Kidney tubule cell (primary cell): ENCODE measurements around the gene HCRTR2.
"Not testable (repeated sequence)": the region's sequence is repeated elsewhere in the genome, so short reads cannot be mapped to it uniquely, and the experiment has no call there.

Source experiments
- DNase-seq: peaks from one replicate; pipeline ENCODE4 v3.0.0-alpha.2; 2018; ENCODE audit warnings: low spot score

The HCRTR2 gene

DNA sequence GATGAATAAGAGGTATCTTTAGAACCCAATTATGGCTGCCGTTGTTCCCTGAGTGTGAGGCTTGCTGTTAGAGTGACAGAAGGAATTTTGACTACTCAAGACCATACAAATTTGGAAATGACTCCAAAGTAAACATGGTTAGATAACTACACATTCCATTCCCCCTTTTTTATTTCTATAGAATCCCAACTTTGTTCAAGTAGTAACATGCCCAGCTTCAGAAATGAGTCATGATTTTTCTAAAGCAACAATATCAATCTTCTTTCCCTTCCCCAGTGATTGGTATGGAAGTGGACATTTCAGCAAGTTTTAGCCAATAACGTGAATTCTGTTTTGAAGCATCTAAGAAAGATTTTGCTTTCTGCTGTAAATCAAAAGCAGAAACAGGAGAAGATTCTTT is 37.8 kb downstream of the HCRTR2 start:
- DNase-seq: no peak

GRCh38 chr6:55220961-55221360 is 46.6 kb downstream of the HCRTR2 start:
- no peak for DNase-seq

DNA sequence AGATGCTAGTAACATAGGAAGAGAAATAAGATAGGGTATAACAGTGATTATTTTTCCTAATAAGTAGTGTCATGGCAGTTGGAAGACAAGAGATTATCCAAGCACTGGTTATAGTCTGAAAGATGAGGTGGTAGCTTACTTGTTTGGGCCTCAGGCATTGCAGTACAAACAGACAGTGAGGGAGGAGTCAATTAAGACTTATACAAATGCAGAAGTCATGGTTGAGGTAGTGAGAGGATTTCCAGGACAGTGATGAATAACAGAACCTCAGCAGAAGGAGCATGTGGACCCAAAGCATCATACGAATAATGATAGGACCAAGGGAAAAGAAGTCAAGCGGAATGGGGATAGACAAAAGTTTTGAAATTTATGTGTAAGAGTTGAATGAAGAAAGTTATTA is 53.5 kb downstream of the HCRTR2 start:
- no peak for DNase-seq

GRCh38 chr6:55239099-55239498 is 64.8 kb downstream of the HCRTR2 start:
- DNase-seq: peak; percentile 9

GRCh38 chr6:55240975-55241605 is 66.8 kb downstream of the HCRTR2 start:
- peak; percentile 44 for DNase-seq

DNA sequence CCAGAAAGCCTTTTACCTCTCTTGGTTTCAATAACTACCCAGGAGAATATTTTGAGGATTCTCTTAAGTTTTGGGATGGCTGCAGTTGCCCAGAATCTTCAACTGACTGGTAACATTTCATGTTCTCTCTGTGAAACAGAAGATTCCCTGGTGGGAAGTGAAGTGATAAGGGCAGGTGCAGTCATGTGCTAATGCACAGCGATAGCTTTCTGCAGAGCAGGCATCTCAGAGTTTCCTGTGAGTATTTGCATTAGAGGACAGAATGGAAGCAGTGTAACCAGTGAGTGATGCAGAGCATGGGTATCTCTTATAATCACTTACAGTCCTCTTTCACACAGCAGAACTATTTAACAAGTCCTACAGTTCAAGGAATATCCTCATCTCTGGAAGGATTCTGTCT is 76.1 kb downstream of the HCRTR2 start:
- no peak for DNase-seq

- DNase-seq: no peak
Observed at GRCh38 chr6:55255113-55255512, 80.8 kb downstream of the HCRTR2 start.

- DNase-seq: no peak
Observed at GRCh38 chr6:55260181-55260580, 85.9 kb downstream of the HCRTR2 start.

GRCh38 chr6:55265409-55266114 is 91.2 kb downstream of the HCRTR2 start:
- DNase-seq: no peak

DNA sequence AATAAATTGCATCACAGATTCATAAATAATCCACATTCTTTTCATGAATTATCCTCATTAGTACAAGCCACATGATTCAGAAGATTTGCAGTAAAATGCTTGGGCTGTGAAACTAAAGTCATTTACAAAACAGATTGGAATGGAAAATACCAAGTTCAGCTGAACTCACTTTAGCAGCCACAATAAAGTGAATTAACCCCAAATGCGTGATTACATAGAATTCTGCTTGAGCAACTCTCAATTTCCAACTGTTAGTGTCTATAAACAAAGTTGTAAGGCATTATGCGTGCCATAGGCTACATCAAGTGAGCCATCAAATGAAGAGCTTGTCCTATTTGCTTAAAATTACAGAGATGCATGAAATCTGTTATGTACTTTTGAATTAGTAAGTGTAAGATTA is 92.6 kb downstream of the HCRTR2 start:
- DNase-seq: no peak

GRCh38 chr6:55276745-55277530 is 102.6 kb downstream of the HCRTR2 start:
- DNase-seq: peak; percentile 71

DNA sequence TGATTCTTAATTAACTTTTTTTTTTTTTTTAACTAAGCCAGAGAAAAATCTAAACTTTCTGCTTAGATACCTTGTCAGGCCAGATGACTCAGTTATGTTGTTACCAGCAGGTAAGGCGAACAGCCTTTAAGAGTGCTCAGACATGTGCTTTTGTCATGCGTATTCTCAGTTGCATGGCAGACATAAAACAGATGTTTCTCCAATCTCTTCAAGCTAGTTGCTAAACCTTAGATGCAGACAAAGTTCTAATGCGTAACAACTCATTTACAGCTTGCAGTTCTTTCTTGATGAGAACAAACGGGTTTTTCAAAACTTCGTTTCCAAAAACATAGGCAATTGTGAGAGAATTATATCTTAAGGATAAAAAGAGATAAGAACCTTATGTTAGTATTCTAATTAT is 103.3 kb downstream of the HCRTR2 start:
- no peak for DNase-seq

- no peak for DNase-seq
Observed at GRCh38 chr6:55281215-55281614, 106.9 kb downstream of the HCRTR2 start.

DNA sequence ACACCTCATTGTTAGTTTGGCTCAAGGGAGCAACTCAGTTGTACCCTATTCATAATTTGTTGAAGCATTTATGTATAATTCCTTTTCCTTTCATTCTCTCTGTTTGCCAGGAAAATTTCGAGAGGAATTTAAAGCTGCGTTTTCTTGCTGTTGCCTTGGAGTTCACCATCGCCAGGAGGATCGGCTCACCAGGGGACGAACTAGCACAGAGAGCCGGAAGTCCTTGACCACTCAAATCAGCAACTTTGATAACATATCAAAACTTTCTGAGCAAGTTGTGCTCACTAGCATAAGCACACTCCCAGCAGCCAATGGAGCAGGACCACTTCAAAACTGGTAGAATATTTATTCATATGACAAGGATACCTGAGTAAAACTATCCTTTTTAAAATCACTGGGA is 107.8 kb downstream of the HCRTR2 start:
- no peak for DNase-seq

GRCh38 chr6:55286824-55287223 is 112.5 kb downstream of the HCRTR2 start:
- DNase-seq: no peak

DNA sequence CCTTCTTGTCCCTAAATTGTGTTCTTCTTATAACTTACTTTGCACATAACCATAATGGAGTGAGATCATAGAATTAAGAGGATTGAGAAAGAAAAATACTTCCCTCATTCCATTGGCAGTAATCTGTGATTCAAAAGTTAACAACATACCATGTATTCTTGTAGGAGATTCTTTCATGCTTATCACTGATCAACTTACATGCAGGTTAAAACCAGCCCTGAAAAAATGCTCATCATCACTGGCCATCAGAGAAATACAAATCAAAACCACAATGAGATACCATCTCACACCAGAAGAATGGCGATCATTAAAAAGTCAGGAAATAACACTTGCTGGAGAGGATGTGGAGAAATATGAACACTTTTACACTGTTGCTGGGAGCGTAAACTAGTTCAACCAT is 116.4 kb downstream of the HCRTR2 start:
- no peak for DNase-seq

DNA sequence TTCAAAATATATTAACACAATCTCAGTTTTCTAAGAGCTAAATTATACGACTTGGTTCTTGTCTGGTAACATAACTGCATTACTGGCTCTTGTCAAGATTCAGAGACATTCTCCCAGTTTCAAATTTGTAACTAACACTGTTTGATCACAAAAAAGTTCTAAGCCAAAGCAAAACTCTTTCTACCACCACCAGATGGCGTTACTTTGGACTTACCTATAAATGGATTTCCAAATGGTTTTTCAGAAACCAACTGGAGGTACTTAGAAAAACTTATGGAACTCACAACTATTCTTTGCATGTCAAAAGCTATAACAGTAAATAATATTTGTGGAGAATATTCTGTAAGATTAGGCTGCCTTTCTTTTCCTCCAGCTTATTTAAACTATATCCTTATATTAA is 118.8 kb downstream of the HCRTR2 start:
- DNase-seq: peak; percentile 8

GRCh38 chr6:55297214-55297613 is 122.9 kb downstream of the HCRTR2 start:
- not testable (repeated sequence) for DNase-seq

DNA sequence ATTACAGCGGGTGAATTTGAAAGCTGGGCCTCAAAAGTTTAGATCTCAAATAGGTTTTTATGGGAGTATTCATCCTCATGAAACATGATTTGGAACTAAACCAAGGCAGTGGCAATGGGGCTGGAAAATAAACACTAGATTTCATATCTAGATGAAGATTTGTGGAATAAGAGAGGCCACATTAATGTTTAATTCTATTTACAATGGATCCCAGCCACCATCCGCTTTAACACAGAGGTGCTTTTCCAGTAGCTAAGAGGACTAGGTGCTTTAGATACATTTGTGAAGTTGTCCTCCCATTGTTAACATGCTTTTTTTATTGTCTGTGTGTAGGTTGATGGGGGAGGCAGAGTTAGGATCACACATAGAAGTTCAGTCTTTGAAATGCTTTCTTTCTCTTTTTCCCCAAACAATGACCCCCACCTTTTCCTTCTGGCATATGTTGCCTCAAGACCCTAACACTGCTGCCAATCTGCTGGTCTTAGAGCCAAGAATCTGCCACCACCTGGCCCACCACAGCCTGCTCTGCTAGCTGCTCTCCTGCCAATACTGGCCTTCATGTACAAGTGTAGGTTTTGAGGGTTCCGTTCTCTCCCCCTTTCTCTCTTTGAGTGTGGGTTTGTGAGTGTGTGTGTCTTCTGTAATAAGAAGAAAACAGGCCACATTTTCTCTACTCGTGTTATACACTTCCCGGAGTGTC is 125.1 kb downstream of the HCRTR2 start:
- no peak for DNase-seq

- DNase-seq: no peak
Observed at GRCh38 chr6:55304747-55305146, 130.4 kb downstream of the HCRTR2 start.

DNA sequence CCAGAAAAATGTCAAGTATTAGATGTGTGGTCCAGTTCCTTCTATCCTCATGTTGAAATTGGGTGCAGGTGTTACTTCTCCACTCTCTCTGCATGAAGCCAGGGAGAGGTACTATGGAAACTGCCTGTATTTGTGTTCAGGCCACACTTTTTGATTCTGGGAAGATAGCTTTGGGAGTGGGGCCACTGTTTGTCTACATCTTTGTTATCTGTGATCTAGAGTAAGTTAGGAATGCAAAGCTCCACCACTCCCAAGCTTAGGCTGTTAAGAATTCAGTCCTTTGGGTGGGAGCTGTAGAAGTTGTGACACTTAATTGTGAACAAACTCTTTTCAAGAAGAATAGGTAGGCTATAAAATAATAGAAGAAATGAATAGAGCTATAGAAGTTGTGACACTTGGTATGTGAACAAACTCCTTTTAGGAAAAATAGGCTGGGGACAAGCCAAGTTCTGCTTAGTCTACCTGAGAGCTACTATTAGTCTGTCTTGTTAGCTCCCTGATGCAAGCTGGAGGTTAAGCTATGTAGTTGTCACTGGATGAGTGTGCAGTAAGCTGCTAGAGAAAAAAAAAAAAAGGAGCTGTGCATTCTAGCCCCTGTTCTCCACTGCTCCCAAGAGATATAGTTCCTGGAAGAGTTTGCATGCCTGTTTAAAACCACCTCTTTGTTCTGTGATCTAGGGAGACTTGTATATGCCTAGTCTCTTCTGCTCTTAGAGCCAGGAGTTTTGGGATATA is 145.8 kb downstream of the HCRTR2 start:
- no peak for DNase-seq

DNA sequence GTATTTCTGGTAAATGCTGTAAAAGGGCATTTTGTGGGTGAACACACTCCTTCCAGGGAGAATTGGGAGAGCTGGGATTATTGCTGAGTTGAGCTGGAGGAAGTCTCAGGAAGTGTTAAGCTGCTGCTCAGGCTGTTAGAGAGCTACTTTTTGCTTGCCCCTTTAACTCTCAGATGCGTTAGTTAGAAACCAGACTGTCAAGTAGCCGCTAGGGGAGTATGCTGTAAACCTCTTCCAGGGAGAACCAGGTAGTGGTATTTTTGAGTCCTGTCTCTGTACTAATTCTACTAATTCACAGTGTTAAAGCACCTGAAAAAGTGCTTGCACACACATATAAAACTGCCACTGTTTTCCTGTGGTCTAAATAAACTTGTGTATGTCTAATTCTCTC is 146.4 kb downstream of the HCRTR2 start:
- DNase-seq: no peak
